Activated CD4-positive, alpha-beta T cell treated with anti-CD3 and anti-CD28 coated beads, Interleukin-10, Interleukin-2, amounts not matched to agents 100 ng/mL and 50 ng/mL, durations not matched to agents 16 hours and 8 hours (primary cell): ENCODE results near the gene LRPAP1.
A peak's percentile ranks its signal among the peaks of the same experiment; 100 is the strongest.

Source experiments
- DNase-seq: peaks from one replicate; pipeline ENCODE4 v3.0.0-alpha.2; 2020

Gene LRPAP1

GRCh38 chr4:3483471-3483921 lies 48.7 kb downstream of the LRPAP1 start:
- no peak for DNase-seq

GRCh38 chr4:3482707-3483106 lies 49.5 kb downstream of the LRPAP1 start:
- DNase-seq = no peak

- no peak for DNase-seq
These were observed 50.3 kb downstream of the LRPAP1 start for GRCh38 chr4:3481783-3482393.

GRCh38 chr4:3481113-3481531 lies 51.1 kb downstream of the LRPAP1 start:
- DNase-seq = no peak

- peak; percentile 80 for DNase-seq
These were observed 51.6 kb downstream of the LRPAP1 start for GRCh38 chr4:3480528-3481112.

- DNase-seq = no peak
These were observed 52.7 kb downstream of the LRPAP1 start for GRCh38 chr4:3479358-3480101.

- DNase-seq = no peak
These were observed 53.5 kb downstream of the LRPAP1 start for GRCh38 chr4:3478446-3479357.

GRCh38 chr4:3477750-3478430 lies 54.3 kb downstream of the LRPAP1 start:
- DNase-seq = no peak

- DNase-seq = no peak
These were observed 55.1 kb downstream of the LRPAP1 start for GRCh38 chr4:3476936-3477749.

GRCh38 chr4:3476341-3476747 lies 55.9 kb downstream of the LRPAP1 start:
- DNase-seq = no peak

GRCh38 chr4:3475713-3476260 lies 56.4 kb downstream of the LRPAP1 start:
- DNase-seq = no peak

- DNase-seq = no peak
These were observed 57.0 kb downstream of the LRPAP1 start for GRCh38 chr4:3475041-3475712.

GRCh38 chr4:3473996-3474765 lies 58.0 kb downstream of the LRPAP1 start:
- DNase-seq = no peak

- no peak for DNase-seq
These were observed 58.9 kb downstream of the LRPAP1 start for GRCh38 chr4:3473181-3473950.

- no peak for DNase-seq
These were observed 59.6 kb downstream of the LRPAP1 start for GRCh38 chr4:3472411-3473141.

GRCh38 chr4:3471886-3472285 lies 60.3 kb downstream of the LRPAP1 start:
- no peak for DNase-seq

GRCh38 chr4:3471098-3471760 lies 61.0 kb downstream of the LRPAP1 start:
- no peak for DNase-seq
